Activated naive CD4-positive, alpha-beta T cell treated with anti-CD3 and anti-CD28 coated beads, Interleukin-2, amount 50 U/mL, for 24 hours (primary cell): ENCODE results near the gene ANXA10.

Source experiments
- H3K27ac Mint-ChIP-seq: one replicate; pipeline ENCODE4 v1.8.0; 2021; ENCODE audit warnings: mild to moderate bottlenecking, mixed read lengths
- H3K27me3 Mint-ChIP-seq: one replicate; pipeline ENCODE4 v1.8.0; 2021; ENCODE audit warnings: mixed read lengths
- H3K36me3 Mint-ChIP-seq: one replicate; pipeline ENCODE4 v1.8.0; 2021; ENCODE audit warnings: mixed read lengths
- H3K4me1 Mint-ChIP-seq: one replicate; pipeline ENCODE4 v1.8.0; 2021; ENCODE audit warnings: mixed read lengths
- H3K4me3 Mint-ChIP-seq: one replicate; pipeline ENCODE4 v1.8.0; 2021; ENCODE audit warnings: mild to moderate bottlenecking, mixed read lengths
- H3K9me3 Mint-ChIP-seq: one replicate; pipeline ENCODE4 v1.8.0; 2021; ENCODE audit warnings: mixed read lengths

The ANXA10 gene

DNA sequence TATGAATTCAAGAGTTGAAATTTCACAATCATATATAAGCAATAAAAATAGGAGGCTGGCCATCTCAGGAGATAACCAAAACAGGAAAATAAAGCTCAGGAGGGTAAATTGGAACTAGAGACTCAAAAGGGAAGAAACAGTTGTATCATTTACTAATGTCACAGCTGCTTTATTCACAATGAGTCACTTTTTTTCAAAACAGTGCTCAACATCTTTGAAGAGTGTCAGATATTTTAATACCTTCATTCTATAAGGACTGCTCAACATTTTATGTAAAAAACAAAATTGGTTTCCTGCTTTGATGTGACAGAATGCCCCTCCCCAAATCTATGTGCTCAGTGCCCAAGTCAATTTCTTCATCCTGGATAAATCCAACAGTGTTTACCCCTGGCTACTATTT is 128.6 kb downstream of the ANXA10 start:
- peaks cover 7% of the 10 kb centered on the region for H3K9me3 Mint-ChIP-seq
- H3K27ac Mint-ChIP-seq, result no peak overlapping the region
- H3K36me3 Mint-ChIP-seq, result peaks cover 54% of the 10 kb centered on the region
- H3K4me1 Mint-ChIP-seq, result peaks cover 9% of the 10 kb centered on the region
- H3K27me3 Mint-ChIP-seq, result no peaks in the 10 kb centered on the region
- no peak overlapping the region for H3K4me3 Mint-ChIP-seq

GRCh38 chr4:168221301-168221700 is 129.0 kb downstream of the ANXA10 start:
- peaks cover 9% of the 10 kb centered on the region for H3K4me1 Mint-ChIP-seq
- H3K27ac Mint-ChIP-seq, result no peak overlapping the region
- H3K27me3 Mint-ChIP-seq, result no peaks in the 10 kb centered on the region
- peaks cover 7% of the 10 kb centered on the region for H3K9me3 Mint-ChIP-seq
- H3K36me3 Mint-ChIP-seq, result peaks cover 49% of the 10 kb centered on the region
- H3K4me3 Mint-ChIP-seq, result no peak overlapping the region
